Measurements from ENCODE around the gene ZGPAT. TPM values are rescaled to one million over a fixed set of nuclear protein-coding genes. Genes with fewer than 3 reads are reported as not detected.
"Not testable (repeated sequence)": the region's sequence is repeated elsewhere in the genome, so short reads cannot be mapped to it uniquely, and the experiment has no call there.

ZGPAT gene
- total RNA-seq, 1 donor from 2014 or later: 42.6 TPM

- H3K4me3 ChIP-seq (ENCODE audit: low read depth, low read length): no peak overlapping the region
- TF ChIP-seq CTCF (IDR thresholded peaks at IDR 0.05; ENCODE audit: insufficient read depth, low read length, poor library complexity, severe bottlenecking): peak; percentile 91
- DNase-seq (ENCODE audit: low read depth): no peak
- H3K36me3 ChIP-seq (ENCODE audit: control insufficient read depth, insufficient read depth, low read length): no peaks in the 10 kb centered on the region
- H3K27me3 ChIP-seq (ENCODE audit: control insufficient read depth, insufficient read depth, low read length): peaks cover 9% of the 10 kb centered on the region
Measured at GRCh38 chr20:63775096-63775978, 67.5 kb downstream of the ZGPAT start.

GRCh38 chr20:63776875-63777274 lies 69.0 kb downstream of the ZGPAT start:
- not testable (repeated sequence) for H3K27me3 ChIP-seq (ENCODE audit: control insufficient read depth, insufficient read depth, low read length); H3K4me3 ChIP-seq (ENCODE audit: low read depth, low read length); DNase-seq (ENCODE audit: low read depth)

GRCh38 chr20:63777614-63778013 lies 69.8 kb downstream of the ZGPAT start:
- TF ChIP-seq CTCF (IDR thresholded peaks at IDR 0.05; ENCODE audit: insufficient read depth, low read length, poor library complexity, severe bottlenecking): no peak
- Histone ChIP-seq H3K27me3 (ENCODE audit: control insufficient read depth, insufficient read depth, low read length) (peaks cover 9% of the 10 kb centered on the region), H3K4me3 (ENCODE audit: low read depth, low read length) (no peak overlapping the region), H3K36me3 (ENCODE audit: control insufficient read depth, insufficient read depth, low read length) (no peaks in the 10 kb centered on the region)
- DNase-seq (ENCODE audit: low read depth): no peak

More at GRCh38 chr20:63776875-63777274, 69.0 kb downstream of the ZGPAT start:
- not testable (repeated sequence) for H3K36me3 ChIP-seq (ENCODE audit: control insufficient read depth, insufficient read depth, low read length)

GRCh38 chr20:63778034-63778752 lies 70.4 kb downstream of the ZGPAT start:
- TF ChIP-seq CTCF (IDR thresholded peaks at IDR 0.05; ENCODE audit: insufficient read depth, low read length, poor library complexity, severe bottlenecking): no peak
- Histone ChIP-seq H3K27me3 (ENCODE audit: control insufficient read depth, insufficient read depth, low read length) (peaks cover 9% of the 10 kb centered on the region), H3K36me3 (ENCODE audit: control insufficient read depth, insufficient read depth, low read length) (no peaks in the 10 kb centered on the region), H3K4me3 (ENCODE audit: low read depth, low read length) (no peak overlapping the region)
- DNase-seq (ENCODE audit: low read depth): no peak

GRCh38 chr20:63778857-63779256 lies 71.0 kb downstream of the ZGPAT start:
- H3K27me3 ChIP-seq (ENCODE audit: control insufficient read depth, insufficient read depth, low read length): peaks cover 9% of the 10 kb centered on the region
- H3K36me3 ChIP-seq (ENCODE audit: control insufficient read depth, insufficient read depth, low read length): no peaks in the 10 kb centered on the region
- no peak overlapping the region for H3K4me3 ChIP-seq (ENCODE audit: low read depth, low read length)
- no peak for TF ChIP-seq CTCF (IDR thresholded peaks at IDR 0.05; ENCODE audit: insufficient read depth, low read length, poor library complexity, severe bottlenecking)
- no peak for DNase-seq (ENCODE audit: low read depth)

GRCh38 chr20:63781181-63781580 lies 73.3 kb downstream of the ZGPAT start:
- DNase-seq (ENCODE audit: low read depth): no peak
- no peaks in the 10 kb centered on the region for H3K36me3 ChIP-seq (ENCODE audit: control insufficient read depth, insufficient read depth, low read length)
- H3K4me3 ChIP-seq (ENCODE audit: low read depth, low read length): no peak overlapping the region
- no peaks in the 10 kb centered on the region for H3K27me3 ChIP-seq (ENCODE audit: control insufficient read depth, insufficient read depth, low read length)
- TF ChIP-seq CTCF (IDR thresholded peaks at IDR 0.05; ENCODE audit: insufficient read depth, low read length, poor library complexity, severe bottlenecking): no peak
